Fibroblast of the aortic adventitia (primary cell): ENCODE results near the gene FGF14. TPM values are rescaled to one million over a fixed set of nuclear protein-coding genes. Genes with fewer than 3 reads are reported as not detected.

Experiments
- DNase-seq: peaks from one replicate; pipeline ENCODE4 v3.0.0-alpha.2; 2010; ENCODE audit warnings: low read depth
- H3K4me3 ChIP-seq: 2 replicates; pipeline ENCODE4 v1.5.1; 2011; ENCODE audit warnings: low read depth, mild to moderate bottlenecking, control low read depth, low read length, moderate library complexity
- total RNA-seq: library from RNA; depleted of rRNA; stranded (reverse); fragments of >200 nt; gene quantifications from 2 replicates; pipeline ENCODE4 v1.2.3, GENCODE V29; 2012; ENCODE audit warnings: low replicate concordance
- TF ChIP-seq, protein P1 (sequence below): IDR thresholded peaks from 2 replicates; pipeline ENCODE4 v1.5.1; 2011; ENCODE audit warnings: mild to moderate bottlenecking, low read length, control low read depth, inconsistent platforms; ENCODE audit not compliant: insufficient read depth

Gene FGF14
- total RNA-seq, 1 donor, result 1.4 TPM

DNA sequence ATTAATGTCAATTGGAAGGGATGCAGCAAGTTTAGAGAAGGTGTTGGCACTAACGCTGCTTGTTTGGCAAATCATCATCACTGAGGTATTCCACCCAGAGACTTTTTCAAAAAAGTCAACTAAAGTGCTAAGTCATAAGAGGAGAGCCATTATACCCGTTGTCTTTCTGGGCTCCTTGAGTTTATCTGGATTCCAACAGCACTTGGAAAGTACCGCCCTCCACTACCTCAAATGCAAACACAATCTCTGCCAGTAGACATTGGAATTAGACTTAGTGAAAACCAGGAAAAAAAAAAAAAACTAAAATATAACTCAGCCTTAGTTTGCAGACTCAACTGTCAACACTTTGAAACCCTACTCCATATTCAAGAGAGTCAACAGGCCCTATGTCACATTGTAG is 683.4 kb downstream of the FGF14 start:
- no peak overlapping the region for H3K4me3 ChIP-seq
- DNase-seq, result peak; percentile 31
- TF ChIP-seq, protein P1, sequence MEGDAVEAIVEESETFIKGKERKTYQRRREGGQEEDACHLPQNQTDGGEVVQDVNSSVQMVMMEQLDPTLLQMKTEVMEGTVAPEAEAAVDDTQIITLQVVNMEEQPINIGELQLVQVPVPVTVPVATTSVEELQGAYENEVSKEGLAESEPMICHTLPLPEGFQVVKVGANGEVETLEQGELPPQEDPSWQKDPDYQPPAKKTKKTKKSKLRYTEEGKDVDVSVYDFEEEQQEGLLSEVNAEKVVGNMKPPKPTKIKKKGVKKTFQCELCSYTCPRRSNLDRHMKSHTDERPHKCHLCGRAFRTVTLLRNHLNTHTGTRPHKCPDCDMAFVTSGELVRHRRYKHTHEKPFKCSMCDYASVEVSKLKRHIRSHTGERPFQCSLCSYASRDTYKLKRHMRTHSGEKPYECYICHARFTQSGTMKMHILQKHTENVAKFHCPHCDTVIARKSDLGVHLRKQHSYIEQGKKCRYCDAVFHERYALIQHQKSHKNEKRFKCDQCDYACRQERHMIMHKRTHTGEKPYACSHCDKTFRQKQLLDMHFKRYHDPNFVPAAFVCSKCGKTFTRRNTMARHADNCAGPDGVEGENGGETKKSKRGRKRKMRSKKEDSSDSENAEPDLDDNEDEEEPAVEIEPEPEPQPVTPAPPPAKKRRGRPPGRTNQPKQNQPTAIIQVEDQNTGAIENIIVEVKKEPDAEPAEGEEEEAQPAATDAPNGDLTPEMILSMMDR, result no peak

DNA sequence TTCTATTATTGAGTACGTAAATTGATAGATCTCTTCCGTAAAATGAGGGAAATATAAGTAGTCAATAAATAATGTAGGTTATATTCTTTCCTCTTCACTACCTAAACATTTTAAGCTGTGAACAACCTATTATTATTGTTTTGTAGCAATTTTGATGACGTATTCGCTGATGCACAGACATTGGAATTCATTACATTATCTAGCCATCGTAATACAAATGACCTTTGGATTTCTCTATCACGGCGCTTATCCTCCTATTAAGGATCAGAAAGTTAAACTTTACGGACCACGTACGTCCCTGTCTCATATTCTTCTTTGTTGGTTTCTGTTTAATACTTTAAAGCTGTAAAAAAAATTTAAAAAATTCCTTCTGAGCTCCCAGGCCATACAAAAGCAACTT is 684.5 kb downstream of the FGF14 start:
- no peak overlapping the region for H3K4me3 ChIP-seq
- no peak for DNase-seq
- TF ChIP-seq, protein P1, result no peak

DNA sequence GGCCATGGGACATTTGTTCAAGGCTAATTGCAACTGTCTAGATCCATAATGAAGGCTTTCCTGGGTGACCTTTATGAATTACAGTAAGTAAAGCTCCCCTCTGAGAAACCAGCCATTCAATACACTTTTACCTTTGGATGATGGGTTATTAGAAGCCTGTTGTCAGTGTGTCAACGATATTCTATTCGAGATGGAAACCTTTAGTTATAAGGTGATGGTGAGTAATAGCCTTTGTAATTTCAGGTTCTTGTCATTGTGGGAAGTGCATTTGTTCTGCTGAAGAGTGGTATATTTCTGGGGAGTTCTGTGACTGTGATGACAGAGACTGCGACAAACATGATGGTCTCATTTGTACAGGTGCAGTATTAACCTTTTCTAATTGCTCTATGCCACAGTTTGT is 687.7 kb downstream of the FGF14 start:
- TF ChIP-seq, protein P1, result no peak
- DNase-seq, result no peak
- H3K4me3 ChIP-seq, result no peak overlapping the region

DNA sequence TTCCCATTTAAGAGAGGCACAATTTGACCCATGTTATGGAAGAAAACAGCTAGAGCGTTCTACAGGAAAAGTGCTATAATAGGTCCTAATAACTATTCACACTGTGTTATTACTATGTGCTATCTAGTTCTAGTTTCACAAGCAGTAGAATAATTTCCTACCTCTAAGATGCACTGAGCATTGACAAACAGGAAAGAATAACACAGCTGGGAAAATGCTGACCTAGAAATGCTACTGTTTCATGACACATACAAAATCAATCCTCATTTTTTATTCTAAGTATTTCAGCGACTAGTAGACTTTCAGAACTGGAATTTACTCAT is 689.9 kb downstream of the FGF14 start:
- H3K4me3 ChIP-seq, result no peak overlapping the region
- TF ChIP-seq, protein P1, result no peak
- DNase-seq, result no peak

DNA sequence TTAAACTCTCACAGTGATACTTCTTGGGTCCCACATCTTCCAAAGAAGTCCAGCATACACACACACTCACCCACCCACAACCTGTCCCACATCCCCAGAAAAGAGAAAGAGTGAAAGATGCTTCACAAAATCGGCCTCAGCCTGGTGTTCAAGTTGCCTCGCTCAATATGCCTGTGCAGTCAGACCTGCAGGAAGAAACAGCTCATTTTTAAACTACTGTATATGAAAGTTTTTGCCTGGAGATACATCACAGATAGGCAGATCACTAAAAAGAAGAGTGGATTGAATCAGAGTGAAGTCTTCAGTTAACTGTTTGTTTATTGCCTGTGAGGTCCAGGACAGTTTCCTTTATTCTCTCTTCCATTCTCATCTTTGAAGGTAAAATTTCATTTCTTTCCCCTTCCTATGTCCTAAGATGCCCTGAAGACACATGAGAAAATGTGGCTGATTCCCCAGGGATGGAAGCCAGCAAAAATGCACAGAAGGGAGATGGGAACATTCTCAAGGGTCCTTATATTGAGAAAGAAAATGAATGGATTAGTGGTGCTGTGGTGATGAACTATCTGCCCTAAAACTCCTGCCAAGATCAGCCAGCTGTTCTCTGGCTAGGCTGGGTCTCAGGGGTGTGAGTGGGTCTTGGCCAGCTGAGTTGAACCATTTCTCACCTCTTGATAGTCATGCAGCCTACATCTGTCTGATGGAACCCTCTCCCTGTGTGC is 690.4 kb downstream of the FGF14 start:
- TF ChIP-seq, protein P1, result no peak
- DNase-seq, result no peak
- no peak overlapping the region for H3K4me3 ChIP-seq

DNA sequence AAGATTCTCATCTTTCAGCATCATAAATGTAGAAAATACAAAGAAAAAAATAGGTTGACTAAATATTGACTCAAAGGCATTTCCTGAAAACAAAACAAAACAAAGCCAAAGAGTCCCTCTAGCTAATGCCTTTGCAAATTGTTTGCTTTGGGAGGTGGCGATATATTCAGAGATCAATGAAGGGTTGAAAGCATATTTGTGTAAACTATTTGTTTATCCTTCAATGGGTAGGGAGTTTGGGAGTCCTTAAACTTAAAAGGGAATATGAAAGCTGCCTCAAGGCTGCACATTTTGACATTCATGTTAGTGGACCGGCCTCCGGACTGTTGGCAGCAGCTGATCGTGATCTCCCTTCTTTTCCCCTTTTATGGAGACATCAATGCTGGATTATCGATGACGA is 691.9 kb downstream of the FGF14 start:
- DNase-seq, result no peak
- TF ChIP-seq, protein P1, result no peak
- no peak overlapping the region for H3K4me3 ChIP-seq

DNA sequence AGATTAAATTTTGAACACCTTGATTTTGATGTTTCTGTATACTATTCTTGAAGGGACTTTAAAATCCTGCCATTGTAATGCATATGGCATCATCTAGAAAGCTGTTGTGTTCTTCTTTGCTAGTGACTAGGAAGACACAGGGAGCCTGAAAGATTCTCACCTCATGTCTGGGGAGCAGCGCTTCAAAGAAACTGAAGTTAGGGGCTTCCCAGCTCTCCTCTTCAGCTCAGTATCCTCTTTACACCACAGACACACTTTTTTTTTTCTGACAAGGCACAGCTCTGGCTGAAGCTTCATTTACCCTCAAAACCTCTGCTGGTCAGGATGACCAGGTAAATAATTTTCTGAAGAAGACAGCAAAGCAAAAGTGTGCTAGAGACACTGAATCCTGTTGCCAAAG is 693.7 kb downstream of the FGF14 start:
- no peak for DNase-seq
- H3K4me3 ChIP-seq, result no peak overlapping the region
- TF ChIP-seq, protein P1, result no peak
